Tongue (tissue), 2 donors: ENCODE data around the gene LMNB1. TPM values are rescaled to one million over a fixed set of nuclear protein-coding genes. Genes with fewer than 3 reads are reported as not detected.

Experiments
- small RNA-seq: library from RNA; depleted of rRNA; stranded (forward); fragments of <200 nt; gene quantifications from one replicate; pipeline ENCODE3, GENCODE V24; 2014; ENCODE audit warnings: low replicate concordance
- total RNA-seq: library from RNA; depleted of rRNA; stranded (reverse); fragments of >200 nt; gene quantifications from one replicate; pipeline ENCODE4 v1.2.3, GENCODE V29; 2014

The LMNB1 gene
- total RNA-seq, 1 donor from 2014 or later = 54.7 TPM

Small RNA genes within 50 kb of the gene (small RNA-seq; reads per million reads assigned to genes)
- not detected for gene RNU6-752P

Other genes starting within 250 kb of the LMNB1 start
- 45.2 TPM for gene ALDH7A1, start 181.9 kb upstream of the LMNB1 start, total RNA-seq
- gene PHAX, start 176.2 kb upstream of the LMNB1 start, total RNA-seq = 66.0 TPM